Testis (tissue), 3 donors: ENCODE data around the gene NEAT1. TPM values are rescaled to one million over a fixed set of nuclear protein-coding genes. Genes with fewer than 3 reads are reported as not detected.
A peak's percentile ranks its signal among the peaks of the same experiment; 100 is the strongest.
"Not testable (repeated sequence)": the region's sequence is repeated elsewhere in the genome, so short reads cannot be mapped to it uniquely, and the experiment has no call there.

Source experiments
- DNase-seq: peaks from one replicate; pipeline ENCODE4 v3.0.0-alpha.2; 2019
- H3K27ac ChIP-seq, 2 donors: fragments of 200-600 bp; sonication (generic); one replicate each; pipeline ENCODE4 v1.5.1; 2019
- H3K27me3 ChIP-seq: fragments of 200-600 bp; sonication (generic); one replicate; pipeline ENCODE4 v1.5.1; 2019
- H3K36me3 ChIP-seq: fragments of 200-600 bp; sonication (generic); one replicate; pipeline ENCODE4 v1.5.1; 2017; ENCODE audit warnings: low read depth; ENCODE audit errors: missing control alignments
- H3K4me1 ChIP-seq: fragments of 200-600 bp; sonication (generic); one replicate; pipeline ENCODE4 v1.5.1; 2019
- H3K4me3 ChIP-seq, 2 donors: fragments of 200-600 bp; sonication (generic); one replicate each; pipeline ENCODE4 v1.5.1; 2017 to 2019
- H3K9me3 ChIP-seq: fragments of 200-600 bp; sonication (generic); one replicate; pipeline ENCODE4 v1.5.1; 2017
- CTCF ChIP-seq, 3 experiments: fragments of 450-650 bp in 2 of 3; fragments of 200-600 bp in 1 of 3; sonication (generic) in 1 of 3; IDR thresholded peaks; one replicate each; pipeline ENCODE4 v1.5.1; 2016 to 2019; ENCODE audit warnings: antibody characterized with exemption in 3 of 3, mild to moderate bottlenecking in 2 of 3, moderate library complexity in 1 of 3
- POLR2A ChIP-seq: fragments of 450-650 bp; IDR thresholded peaks from one replicate; pipeline ENCODE4 v1.6.1; 2017; ENCODE audit warnings: antibody characterized with exemption, mild to moderate bottlenecking, moderate library complexity
- WGBS, 2 donors: methylation state at CpG; one replicate each; pipeline ENCODE4 v1.1.5; 2018; 5-methylcytosine and 5-hydroxymethylcytosine counted together
- intact Hi-C: fragments of 100-400 bp; cut with DNase I; formaldehyde crosslinking; loops from one replicate; pipeline ENCODE4 v1.15.1; 2023; ENCODE audit warnings: low total_unique reads
- polyA plus RNA-seq: library from polyadenylated mRNA; stranded (reverse); fragments of 350-450 nt; fragmentation: Illumina TruSeq; extraction: RNeasy Lipid Tissue Mini Kit (QIAGEN cat#74804); gene quantifications from one replicate; pipeline ENCODE4 v1.2.3, GENCODE V29; 2014; ENCODE audit warnings: low read depth, low replicate concordance; ENCODE audit not compliant: insufficient read depth
- total RNA-seq, 2 donors: library from RNA; depleted of rRNA; stranded (reverse); fragments of >200 nt; gene quantifications; one replicate each; pipeline ENCODE4 v1.2.3, GENCODE V29; 2016

NEAT1 gene
- total and polyA plus RNA-seq, 3 donors from 2014 or later = 189 to 243 (median 230) TPM

GRCh38 chr11:65454696-65455456 is 32.3 kb downstream of the NEAT1 start:
- DNase-seq = peak; percentile 94
- H3K36me3 ChIP-seq = no peaks in the 10 kb centered on the region
- 4 to 8% methylated on average over 20 to 37 of the region's 47 CpGs for WGBS, 2 donors
- peak overlapping the region; percentile 54 to 61 for H3K4me3 ChIP-seq
- TF ChIP-seq POLR2A (peak; percentile 63), CTCF (IDR thresholded peaks at IDR 0.05) (no peak)
- no peaks in the 10 kb centered on the region for H3K9me3 ChIP-seq
- no peaks in the 10 kb centered on the region for H3K27me3 ChIP-seq
- intact Hi-C loops = no loop called here
- H3K27ac ChIP-seq = peak overlapping the region; percentile 72 to 90
- H3K4me1 ChIP-seq = peaks cover 3% of the 10 kb centered on the region

GRCh38 chr11:65456418-65456817 is 33.8 kb downstream of the NEAT1 start:
- Histone ChIP-seq H3K9me3 (no peaks in the 10 kb centered on the region), H3K27ac (no peak overlapping the region), H3K27me3 (no peaks in the 10 kb centered on the region), H3K36me3 (no peaks in the 10 kb centered on the region), H3K4me1 (peaks cover 3% of the 10 kb centered on the region), H3K4me3 (no peak overlapping the region)
- intact Hi-C loops = no loop called here
- no peak for DNase-seq
- TF ChIP-seq POLR2A (no peak), CTCF (IDR thresholded peaks at IDR 0.05) (no peak)
- 92 to 94% methylated on average over 3 of the region's 3 CpGs for WGBS, 2 donors

- TF ChIP-seq POLR2A (no peak), CTCF (IDR thresholded peaks at IDR 0.05) (no peak)
- H3K36me3 ChIP-seq = no peaks in the 10 kb centered on the region
- H3K27me3 ChIP-seq = no peaks in the 10 kb centered on the region
- no peak overlapping the region for H3K4me3 ChIP-seq
- no peaks in the 10 kb centered on the region for H3K9me3 ChIP-seq
- peaks cover 3% of the 10 kb centered on the region for H3K4me1 ChIP-seq
- intact Hi-C loops = no loop called here
- 87 to 97% methylated on average over 7 of the region's 7 CpGs for WGBS, 2 donors
- no peak overlapping the region for H3K27ac ChIP-seq
- DNase-seq = no peak
Measured at GRCh38 chr11:65459552-65459951, 37.0 kb downstream of the NEAT1 start.

DNA sequence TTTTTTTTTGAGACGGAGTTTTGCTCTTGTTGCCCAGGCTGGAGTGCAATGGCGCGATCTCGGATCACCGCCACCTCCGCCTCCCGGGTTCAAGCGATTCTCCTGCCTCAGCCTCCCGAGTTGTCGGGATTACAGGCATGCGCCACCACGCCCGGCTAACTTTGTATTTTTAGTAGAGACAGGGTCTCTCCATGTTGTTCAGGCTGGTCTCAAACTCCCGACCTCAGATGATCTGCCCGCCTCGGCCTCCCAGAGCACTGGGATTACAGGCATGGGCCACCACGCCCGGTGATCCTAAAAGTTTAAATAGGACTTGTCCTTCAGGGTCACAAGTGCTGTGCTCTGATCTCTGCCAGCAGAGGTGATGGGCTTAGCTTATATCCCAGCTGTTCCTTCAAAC is 42.9 kb downstream of the NEAT1 start:
- intact Hi-C loops, H3K36me3 ChIP-seq, H3K4me3 ChIP-seq, DNase-seq, H3K27ac ChIP-seq, H3K4me1 ChIP-seq, H3K9me3 ChIP-seq, H3K27me3 ChIP-seq: not testable (repeated sequence)
- WGBS, 2 donors = 95% methylated on average over 18 of the region's 18 CpGs

DNA sequence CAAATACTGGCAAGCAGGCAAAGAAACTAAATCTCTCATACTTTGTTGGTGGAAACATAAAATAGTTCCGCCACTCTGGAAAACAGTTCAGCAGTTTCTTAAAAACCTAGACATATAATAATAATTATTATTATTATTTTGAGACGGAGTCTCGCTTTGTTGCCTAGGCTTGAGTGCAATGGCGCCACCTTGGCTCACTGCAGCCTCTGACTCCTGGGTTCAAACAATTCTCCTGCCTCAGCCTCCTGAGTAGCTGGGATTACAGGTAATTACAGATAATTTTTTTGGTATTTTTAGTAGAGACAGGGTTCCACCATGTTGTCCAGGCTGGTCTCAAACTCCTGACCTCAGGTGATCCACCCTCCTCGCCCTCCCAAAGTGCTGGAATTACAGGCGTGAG is 44.7 kb downstream of the NEAT1 start:
- H3K4me3 ChIP-seq, DNase-seq, intact Hi-C loops, H3K9me3 ChIP-seq, H3K27me3 ChIP-seq, H3K36me3 ChIP-seq, H3K27ac ChIP-seq: not testable (repeated sequence)
- 88 to 98% methylated on average over 6 of the region's 6 CpGs for WGBS, 2 donors
- H3K4me1 ChIP-seq = peaks cover 13% of the 10 kb centered on the region

- peaks cover 20% of the 10 kb centered on the region for H3K4me1 ChIP-seq
- no peak overlapping the region for H3K4me3 ChIP-seq
- H3K27ac ChIP-seq = no peak overlapping the region
- intact Hi-C loops = no loop called here
- 56% methylated on average over 3 of the region's 3 CpGs for WGBS, 2 donors
- H3K36me3 ChIP-seq = no peaks in the 10 kb centered on the region
- H3K9me3 ChIP-seq = no peaks in the 10 kb centered on the region
- peak; percentile 3 to 35 (median 10) for TF ChIP-seq CTCF (IDR thresholded peaks at IDR 0.05)
- TF ChIP-seq POLR2A = no peak
- DNase-seq = peak; percentile 67
- no peaks in the 10 kb centered on the region for H3K27me3 ChIP-seq
Measured at GRCh38 chr11:65468874-65469333, 46.3 kb downstream of the NEAT1 start.
